OCI-LY7 (cell line): ENCODE data around the gene SYVN1.

ENCODE experiments used
- EZH2phosphoT487 ChIP-seq: fragments of 200-600 bp; sonication (generic); IDR thresholded peaks from 2 replicates; pipeline ENCODE4 v1.6.1; 2018; ENCODE audit warnings: low read depth, borderline replicate concordance, mild to moderate bottlenecking, mixed run types, antibody characterized with exemption, low read length, moderate library complexity, mixed read lengths
- TF ChIP-seq, protein P1 (sequence below): fragments of 200-600 bp; sonication (generic); conservative IDR thresholded peaks from 2 replicates; pipeline ENCODE4 v1.5.1; 2014; ENCODE audit warnings: mild to moderate bottlenecking, antibody characterized with exemption, low read length, moderate library complexity, mixed read lengths

DNA sequence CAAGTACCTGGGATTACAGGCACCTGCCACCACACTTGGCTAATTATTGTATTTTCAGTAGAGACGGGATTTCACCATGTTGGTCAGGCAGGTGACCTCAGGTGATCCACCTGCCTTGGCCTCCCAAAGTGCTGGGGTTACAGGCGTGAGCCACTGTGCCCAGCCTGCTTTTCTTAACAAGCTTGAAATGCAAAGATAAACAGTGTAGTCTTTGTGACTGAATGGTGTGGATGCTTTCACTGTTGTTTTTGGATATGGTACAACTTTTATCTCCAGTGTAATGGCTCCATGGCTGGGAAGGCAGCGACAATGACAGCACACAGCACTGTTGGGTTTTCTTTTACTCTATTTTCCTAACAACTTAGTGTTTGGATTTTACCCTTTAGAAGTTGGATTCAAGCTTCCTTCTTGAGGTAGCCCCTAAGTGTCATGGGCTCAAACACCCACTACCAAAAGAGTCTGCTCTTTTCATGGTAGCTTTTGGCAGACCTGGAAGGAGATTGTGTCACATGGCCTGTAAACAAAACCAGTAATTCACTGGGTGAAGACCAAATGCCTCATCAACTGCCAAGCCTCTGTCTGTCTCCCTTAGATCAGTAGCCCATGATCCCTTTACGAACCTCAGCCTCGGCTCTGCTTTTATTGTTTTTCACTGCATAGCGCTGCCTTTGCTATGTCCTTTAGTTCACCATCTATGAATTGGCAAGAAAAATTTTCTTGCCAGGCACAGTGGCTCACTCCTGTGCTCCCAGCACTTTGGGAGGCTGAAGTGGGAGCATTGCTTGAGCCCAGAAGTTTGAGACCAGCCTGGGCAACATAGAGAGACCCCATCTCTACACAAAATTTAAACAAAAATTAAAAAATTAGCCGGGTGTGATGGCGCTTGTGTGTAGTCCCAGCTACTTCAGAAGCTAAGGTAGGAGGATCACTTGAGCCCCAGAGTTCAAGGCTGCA lies 31.9 kb downstream of the SYVN1 start:
- TF ChIP-seq, protein P1, sequence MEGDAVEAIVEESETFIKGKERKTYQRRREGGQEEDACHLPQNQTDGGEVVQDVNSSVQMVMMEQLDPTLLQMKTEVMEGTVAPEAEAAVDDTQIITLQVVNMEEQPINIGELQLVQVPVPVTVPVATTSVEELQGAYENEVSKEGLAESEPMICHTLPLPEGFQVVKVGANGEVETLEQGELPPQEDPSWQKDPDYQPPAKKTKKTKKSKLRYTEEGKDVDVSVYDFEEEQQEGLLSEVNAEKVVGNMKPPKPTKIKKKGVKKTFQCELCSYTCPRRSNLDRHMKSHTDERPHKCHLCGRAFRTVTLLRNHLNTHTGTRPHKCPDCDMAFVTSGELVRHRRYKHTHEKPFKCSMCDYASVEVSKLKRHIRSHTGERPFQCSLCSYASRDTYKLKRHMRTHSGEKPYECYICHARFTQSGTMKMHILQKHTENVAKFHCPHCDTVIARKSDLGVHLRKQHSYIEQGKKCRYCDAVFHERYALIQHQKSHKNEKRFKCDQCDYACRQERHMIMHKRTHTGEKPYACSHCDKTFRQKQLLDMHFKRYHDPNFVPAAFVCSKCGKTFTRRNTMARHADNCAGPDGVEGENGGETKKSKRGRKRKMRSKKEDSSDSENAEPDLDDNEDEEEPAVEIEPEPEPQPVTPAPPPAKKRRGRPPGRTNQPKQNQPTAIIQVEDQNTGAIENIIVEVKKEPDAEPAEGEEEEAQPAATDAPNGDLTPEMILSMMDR, result no peak
- TF ChIP-seq EZH2phosphoT487, result no peak
